HepG2 (cell line): ENCODE measurements around the gene ZNF292. TPM values are rescaled to one million over a fixed set of nuclear protein-coding genes. Genes with fewer than 3 reads are reported as not detected.
A peak's percentile ranks its signal among the peaks of the same experiment; 100 is the strongest.

Source experiments
- ATAC-seq: fragments of 200-7000 bp; cut with Tn5 transposase; 3 replicates; pipeline ENCODE4 v1.9.1; 2020; ENCODE audit warnings: mild to moderate bottlenecking, moderate library complexity
- BruUV-seq: library from RNA; stranded (reverse); fragments of 400-500 nt; replicated peaks from 2 replicates; lab custom pipeline; 2021; lab: Mats Ljungman, UMichigan
- CTCF ChIA-PET: fragments of 300-600 bp; formaldehyde crosslinking; extraction: SDS; loops from one replicate; lab custom pipeline; 2021; ENCODE audit warnings: low total read pairs, inconsistent platforms, low intra/inter-chr PET ratio; lab: Yijun Ruan, JAX
- POLR2A ChIA-PET: fragments of 350-600 bp; sonication (Branson Sonifier 250); formaldehyde crosslinking; loops from one replicate; lab custom pipeline; 2020; ENCODE audit warnings: antibody characterized with exemption, inconsistent platforms; lab: Yijun Ruan, JAX
- DNase-seq: peaks from one replicate; pipeline ENCODE4 v3.0.0-alpha.2; 2015; ENCODE audit warnings: low spot score
- FAIRE-seq: peaks from 3 replicates; lab custom pipeline; 2011; peaks lifted over from hg19 to GRCh38; lab: Jason Lieb, UNC
- H2AFZ ChIP-seq: one replicate; pipeline ENCODE4 v1.6.1; 2011; ENCODE audit warnings: low read length, inconsistent platforms
- H3K27ac ChIP-seq: fragments of 300-600 bp; 3 replicates; pipeline ENCODE4 v1.8.0; 2011; ENCODE audit warnings: mixed run types, mild to moderate bottlenecking, mixed read lengths, low read length, inconsistent platforms; ENCODE audit not compliant: insufficient read depth; ENCODE audit errors: extremely low read length
- H3K27me3 ChIP-seq, 2 experiments: fragments of 200-600 bp in 1 of 2; 2 replicates in 1 of 2; 3 replicates in 1 of 2; pipeline versions ENCODE4 v1.6.0 to v1.8.0; 2011; ENCODE audit warnings: low read length in 2 of 2, mild to moderate bottlenecking in 2 of 2, moderate library complexity in 2 of 2, inconsistent platforms in 1 of 2; ENCODE audit not compliant: insufficient read depth in 2 of 2, control insufficient read depth in 1 of 2
- H3K36me3 ChIP-seq, 2 experiments: fragments of 200-600 bp in 1 of 2; replicated peaks in 1 of 2; 2 replicates in 1 of 2; 3 replicates in 1 of 2; pipeline versions ENCODE4 v1.5.1 to v1.8.0; 2011; ENCODE audit warnings: low read length in 2 of 2, inconsistent platforms in 1 of 2; ENCODE audit not compliant: insufficient read depth in 2 of 2, control insufficient read depth in 1 of 2
- H3K4me1 ChIP-seq: 2 replicates; pipeline ENCODE4 v1.5.1; 2012; ENCODE audit warnings: low read length, inconsistent platforms; ENCODE audit not compliant: insufficient read depth
- H3K4me2 ChIP-seq: 2 replicates; pipeline ENCODE4 v1.6.0; 2011; ENCODE audit warnings: low read depth, low read length, inconsistent platforms
- H3K4me3 ChIP-seq, 3 experiments: fragments of 200-600 bp in 1 of 3; sonication (generic), shearing (Covaris generic) in 1 of 3; replicated peaks in 1 of 3; 2 replicates each; pipeline ENCODE4 v1.5.1; 2011 to 2016; ENCODE audit warnings: low read length in 3 of 3, inconsistent platforms in 2 of 3, low read depth in 2 of 3, mild to moderate bottlenecking in 2 of 3, control low read depth in 1 of 3, mixed read lengths in 1 of 3; ENCODE audit not compliant: insufficient read depth in 1 of 3
- H3K79me2 ChIP-seq: one replicate; pipeline ENCODE4 v1.6.1; 2011; ENCODE audit warnings: low read length, inconsistent platforms; ENCODE audit not compliant: insufficient read depth
- H3K9ac ChIP-seq: 2 replicates; pipeline ENCODE4 v1.6.0; 2011; ENCODE audit warnings: mild to moderate bottlenecking, low read depth, low read length, inconsistent platforms; ENCODE audit not compliant: insufficient read depth
- H3K9me3 ChIP-seq: 2 replicates; pipeline ENCODE4 v1.5.1; 2012; ENCODE audit warnings: mild to moderate bottlenecking, low read length
- H4K20me1 ChIP-seq: 2 replicates; pipeline ENCODE4 v1.6.0; 2011; ENCODE audit warnings: inconsistent platforms, mild to moderate bottlenecking, low read length, moderate library complexity; ENCODE audit not compliant: insufficient read depth
- ATF7-NPFF ChIP-seq: sonication (generic); formaldehyde crosslinking; IDR thresholded peaks from 2 replicates; pipeline ENCODE4 v1.8.1; 2023; ENCODE audit warnings: mild to moderate bottlenecking, low read depth, missing genetic modification reagents, moderate library complexity
- MAF1 ChIP-seq: sonication (generic); formaldehyde crosslinking; IDR thresholded peaks from 2 replicates; pipeline ENCODE4 v1.5.0; 2020; ENCODE audit warnings: missing genetic modification reagents, borderline replicate concordance
- MAFF ChIP-seq: IDR thresholded peaks from 2 replicates; pipeline ENCODE4 v1.6.1; 2011; ENCODE audit warnings: low read depth, low read length, improper control_type of control experiment
- MAFK ChIP-seq, 2 experiments: IDR thresholded peaks in 1 of 2; conservative IDR thresholded peaks in 1 of 2; 2 replicates each; pipeline ENCODE4 v1.6.1; 2011; ENCODE audit warnings: improper control_type of control experiment in 2 of 2, low read length in 2 of 2
- RNF2 ChIP-seq: fragments of 450-650 bp; conservative IDR thresholded peaks from 2 replicates; pipeline ENCODE4 v1.6.1; 2016; ENCODE audit warnings: low read depth
- SSRP1 ChIP-seq: IDR thresholded peaks from 2 replicates; pipeline ENCODE4 v1.6.1; 2016; ENCODE audit warnings: control low read depth
- THRA ChIP-seq: sonication (generic); formaldehyde crosslinking; IDR thresholded peaks from 2 replicates; pipeline ENCODE4 v1.4.0; 2020; ENCODE audit warnings: missing genetic modification reagents, borderline replicate concordance
- ZBTB43 ChIP-seq: sonication (generic); formaldehyde crosslinking; conservative IDR thresholded peaks from 2 replicates; pipeline ENCODE4 v1.4.0; 2020; ENCODE audit warnings: missing genetic modification reagents
- ZFP41 ChIP-seq: sonication (generic); formaldehyde crosslinking; IDR thresholded peaks from 2 replicates; pipeline ENCODE4 v1.4.0; 2020; ENCODE audit warnings: mild to moderate bottlenecking, missing genetic modification reagents, borderline replicate concordance
- ZNF367 ChIP-seq: sonication (generic); formaldehyde crosslinking; IDR thresholded peaks from 2 replicates; pipeline ENCODE4 v1.4.0; 2020; ENCODE audit warnings: missing genetic modification reagents, borderline replicate concordance
- ZNF501 ChIP-seq: sonication (generic); formaldehyde crosslinking; IDR thresholded peaks from 2 replicates; pipeline ENCODE4 v1.5.1; 2020; ENCODE audit warnings: mild to moderate bottlenecking, moderate library complexity, missing genetic modification reagents
- ZNF513 ChIP-seq: sonication (generic); formaldehyde crosslinking; conservative IDR thresholded peaks from 2 replicates; pipeline ENCODE4 v1.5.0; 2020; ENCODE audit warnings: missing genetic modification reagents
- ZSCAN5A ChIP-seq: sonication (generic); formaldehyde crosslinking; IDR thresholded peaks from 2 replicates; pipeline ENCODE4 v1.8.0; 2022; ENCODE audit warnings: mild to moderate bottlenecking, missing genetic modification reagents, borderline replicate concordance
- WGBS: methylation state at CpG from one replicate; pipeline ENCODE4 v1.1.6; 2017; ENCODE audit warnings: low lambda C conversion rate; 5-methylcytosine and 5-hydroxymethylcytosine counted together
- in situ Hi-C: cut with HindIII; loops from 2 replicates; pipeline ENCODE4 v1.10.0; 2017; ENCODE audit warnings: low pct_unique_long_range_greater_than_20kb; ENCODE audit not compliant: extremely low pct_ligation_motif_present
- intact Hi-C: fragments of 100-400 bp; cut with micrococcal nuclease; formaldehyde crosslinking; loops from one replicate; pipeline ENCODE4 v1.10.0; 2022; ENCODE audit not compliant: unreplicated experiment
- polyA plus RNA-seq, 8 experiments: library from polyadenylated mRNA; depleted of rRNA in 3 of 8; stranded (reverse) in 7 of 8; unstranded in 1 of 8; fragments of >200 nt; fragmentation: Illumina TruSeq in 4 of 8; extraction: Trizol in 4 of 8; gene quantifications; 2 replicates each; pipeline versions ENCODE4 v1.2.1 to v1.2.3, GENCODE V29; 2011 to 2016; ENCODE audit warnings: low read depth in 4 of 8, missing spikeins in 1 of 8, mixed read lengths in 1 of 8; ENCODE audit not compliant: insufficient read depth in 1 of 8
- total RNA-seq, 5 experiments: library from RNA; depleted of rRNA; stranded (reverse); fragments of >200 nt; fragmentation: Illumina TruSeq; extraction: Trizol; gene quantifications; 2 replicates each; pipeline ENCODE4 v1.2.3, GENCODE V29; 2016; ENCODE audit warnings: low read depth in 1 of 5

Gene ZNF292
- total and polyA plus RNA-seq, 2 of the 13 experiments (the other 11 are each of a cell fraction or from before 2014, with no cell fraction given) = 9.9 to 12.8 TPM

- FAIRE-seq = no peak
Measured at GRCh38 chr6:87183687-87184086, 28.3 kb downstream of the ZNF292 start.

GRCh38 chr6:87184762-87185250 is 29.4 kb downstream of the ZNF292 start:
- Histone ChIP-seq H3K79me2 (peaks cover 93% of the 10 kb centered on the region), H3K9ac (no peak overlapping the region), H4K20me1 (peaks cover 70% of the 10 kb centered on the region), H3K4me3 (no peak overlapping the region), H3K4me1 (no peaks in the 10 kb centered on the region), H3K27me3 (no peaks in the 10 kb centered on the region), H2AFZ (no peak overlapping the region), H3K36me3 (peaks cover 3 to 48% of the 10 kb centered on the region in 2 experiments), H3K9me3 (no peaks in the 10 kb centered on the region), H3K27ac (no peak overlapping the region), H3K4me2 (no peak overlapping the region)
- DNase-seq (peak; percentile 10), FAIRE-seq (no peak), ATAC-seq (no peak)
- POLR2A ChIA-PET = no interaction called here
- in situ Hi-C loops (no loop called here), intact Hi-C loops (no loop called here)
- BruUV-seq = no TSS peak
- WGBS = 91% methylated on average over 1 of the region's 2 CpGs
- CTCF ChIA-PET = no interaction called here
- TF ChIP-seq ATF7-NPFF (no peak), MAF1 (no peak), ZBTB43 (CRISPR knock-in tag) (no peak), ZNF513 (no peak), SSRP1 (CRISPR knock-in tag) (no peak), ZNF501 (no peak), RNF2 (no peak), THRA (CRISPR knock-in tag) (no peak), ZNF367 (CRISPR knock-in tag) (no peak)

More at GRCh38 chr6:87183687-87184086, 28.3 kb downstream of the ZNF292 start:
- ATAC-seq (no peak), DNase-seq (no peak)
- Histone ChIP-seq H3K79me2 (peaks cover 96% of the 10 kb centered on the region), H3K4me3 (no peak overlapping the region), H3K27ac (no peak overlapping the region), H4K20me1 (peaks cover 75% of the 10 kb centered on the region), H3K36me3 (peaks cover 3 to 49% of the 10 kb centered on the region in 2 experiments), H3K9me3 (no peaks in the 10 kb centered on the region), H3K9ac (no peak overlapping the region), H3K4me1 (no peaks in the 10 kb centered on the region), H3K4me2 (no peak overlapping the region), H2AFZ (no peak overlapping the region), H3K27me3 (no peaks in the 10 kb centered on the region)
- intact Hi-C loops (no loop called here), in situ Hi-C loops (no loop called here)
- 100% methylated on average over 1 of the region's 1 CpG for whole genome bisulfite sequencing
- no TSS peak for BruUV-seq
- TF ChIP-seq ZSCAN5A (CRISPR knock-in tag) = no peak
- peak; percentile 11 to 73; a peak in 2 of 4 replicates for TF ChIP-seq MAFK (conservative IDR thresholded peaks at IDR 0.05 in 1 of 2, IDR thresholded peaks at IDR 0.05 in 1 of 2; ENCODE audit: low read length in 2 of 2)
- peak; percentile 48; the same call in 1 of the 2 replicates for TF ChIP-seq MAFF
- no peak for TF ChIP-seq ZFP41 (CRISPR knock-in tag)
- ChIA-PET POLR2A (no interaction called here), CTCF (no interaction called here)
